ENCODE data around the gene EHD2.
"Not testable (repeated sequence)": the region's sequence is repeated elsewhere in the genome, so short reads cannot be mapped to it uniquely, and the experiment has no call there.

EHD2 gene

DNA sequence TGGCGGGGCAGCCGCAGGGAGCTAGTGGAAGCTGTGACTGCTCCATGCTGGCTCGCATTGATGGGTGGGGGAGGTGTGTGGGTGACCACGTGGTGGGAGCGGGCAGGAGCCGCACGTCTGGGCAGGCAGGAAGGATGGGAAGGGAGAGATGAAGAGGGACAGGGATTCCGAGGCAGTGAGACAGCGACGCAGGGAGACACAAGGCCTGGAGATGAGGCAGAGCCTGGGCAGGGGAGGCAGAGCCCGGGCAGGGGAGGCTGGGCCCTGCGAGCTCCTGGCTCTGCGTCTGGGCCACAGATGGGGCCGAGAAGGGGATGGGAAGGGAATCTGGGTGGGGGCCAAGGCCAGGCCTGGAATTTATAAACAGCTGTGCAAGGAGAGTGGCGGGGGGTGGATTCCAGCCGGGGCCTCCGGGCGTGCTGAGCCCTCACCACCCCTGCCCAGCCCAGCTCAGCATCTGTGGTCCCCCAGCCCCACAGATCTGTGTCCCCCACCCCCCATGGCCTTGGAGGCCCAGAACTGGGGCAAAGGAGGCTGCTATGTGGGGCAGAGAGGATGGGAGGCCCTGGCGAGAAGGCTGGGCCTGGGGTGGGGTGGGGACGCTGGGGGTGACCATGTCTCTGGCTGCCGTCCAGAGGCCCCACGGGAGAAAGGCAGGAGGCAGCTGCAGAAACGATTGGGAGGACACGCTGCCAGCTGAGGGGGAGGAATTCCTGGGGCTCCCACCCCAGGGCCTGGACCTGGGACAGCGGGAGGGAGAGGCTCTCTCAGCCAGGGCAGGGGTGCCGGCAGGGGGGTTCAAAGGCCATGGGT lies 6.0 kb downstream of the EHD2 start:
- TF ChIP-seq CTCF (conservative IDR thresholded peaks at IDR 0.05; ENCODE audit: low read depth): no peak
- DNase-seq (ENCODE audit: low spot score): peak; percentile 90
- peak overlapping the region; percentile 99 for H3K27ac ChIP-seq
- POLR2A ChIA-PET (ENCODE audit: low non-redundant PET): interaction anchor here (0.8 kb wide), 1 partner anchor 22 kb away, joined by 3 read pairs; no protein-coding TSS in a partner anchor
- CTCF ChIA-PET: interaction anchor here (0.6 to 1.2 kb wide), 3 partner anchors 24 to 283 kb away, joined by 3 to 5 read pairs (median 3); no protein-coding TSS in a partner anchor

GRCh38 chr19:47720669-47721422 lies 7.6 kb downstream of the EHD2 start:
- H3K27ac ChIP-seq: peak overlapping the region; percentile 99
- ChIA-PET POLR2A (ENCODE audit: low non-redundant PET) (interaction anchor here (0.7 kb wide), 1 partner anchor 23 kb away, joined by 3 read pairs; no protein-coding TSS in a partner anchor), CTCF (no interaction called here)
- DNase-seq (ENCODE audit: low spot score): no peak
- no peak for TF ChIP-seq CTCF (conservative IDR thresholded peaks at IDR 0.05; ENCODE audit: low read depth)

GRCh38 chr19:47723581-47723940 lies 10.3 kb downstream of the EHD2 start:
- H3K27ac ChIP-seq: peak overlapping the region; percentile 99
- CTCF ChIA-PET: interaction anchor here (0.6 to 2.6 kb wide), 4 partner anchors 9 to 169 kb away, joined by 3 to 16 read pairs (median 6); partner anchors contain the start of gene EHD2
- TF ChIP-seq CTCF (conservative IDR thresholded peaks at IDR 0.05; ENCODE audit: low read depth): no peak
- no peak for DNase-seq (ENCODE audit: low spot score)
- POLR2A ChIA-PET (ENCODE audit: low non-redundant PET): interaction anchor here (0.6 to 0.8 kb wide), 3 partner anchors 12 to 229 kb away, joined by 3 to 5 read pairs (median 3); no protein-coding TSS in a partner anchor

DNA sequence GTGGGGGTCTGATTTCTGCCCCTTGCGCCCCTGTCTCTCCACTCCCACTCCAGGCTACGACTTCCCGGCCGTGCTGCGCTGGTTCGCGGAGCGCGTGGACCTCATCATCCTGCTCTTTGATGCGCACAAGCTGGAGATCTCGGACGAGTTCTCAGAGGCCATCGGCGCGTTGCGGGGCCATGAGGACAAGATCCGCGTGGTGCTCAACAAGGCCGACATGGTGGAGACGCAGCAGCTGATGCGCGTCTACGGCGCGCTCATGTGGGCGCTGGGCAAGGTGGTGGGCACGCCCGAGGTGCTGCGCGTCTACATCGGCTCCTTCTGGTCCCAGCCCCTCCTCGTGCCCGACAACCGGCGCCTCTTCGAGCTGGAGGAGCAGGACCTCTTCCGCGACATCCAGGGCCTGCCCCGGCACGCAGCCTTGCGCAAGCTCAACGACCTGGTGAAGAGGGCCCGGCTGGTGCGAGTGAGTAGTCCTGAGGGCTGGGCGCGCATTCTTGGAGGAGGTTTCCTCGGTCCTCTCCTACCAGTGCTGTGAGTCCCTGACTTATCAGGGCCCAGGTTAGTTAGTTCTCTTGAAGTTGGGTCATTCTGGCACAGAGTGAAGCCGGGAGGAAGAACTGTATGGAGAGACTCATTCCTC lies 12.7 kb downstream of the EHD2 start:
- POLR2A ChIA-PET (ENCODE audit: low non-redundant PET): no interaction called here
- CTCF ChIA-PET: interaction anchor here (0.6 to 1.2 kb wide), 2 partner anchors 13 to 101 kb away, joined by 3 read pairs; no protein-coding TSS in a partner anchor
- no peak for TF ChIP-seq CTCF (conservative IDR thresholded peaks at IDR 0.05; ENCODE audit: low read depth)
- peak overlapping the region; percentile 99 for H3K27ac ChIP-seq
- DNase-seq (ENCODE audit: low spot score): peak; percentile 78

DNA sequence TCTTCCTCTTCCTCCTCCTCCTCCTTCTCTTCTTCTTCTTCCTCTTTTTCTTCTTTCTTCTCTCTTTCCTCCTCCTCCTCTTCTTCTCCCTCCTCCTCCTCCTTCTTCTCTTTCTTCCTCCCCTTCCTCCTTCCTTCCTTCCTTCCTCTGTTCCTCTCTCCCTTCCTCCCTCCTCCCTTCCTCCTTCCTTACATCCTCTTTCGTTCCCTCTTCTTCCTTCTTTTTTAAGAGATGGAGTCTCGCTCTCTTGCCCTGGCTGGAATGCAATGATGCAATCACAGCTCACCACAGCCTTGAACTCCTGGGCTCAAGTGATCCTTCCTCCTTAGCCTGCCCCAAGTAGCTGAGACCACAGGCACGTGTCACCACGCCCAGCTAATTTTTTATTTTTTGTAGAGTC lies 13.2 kb downstream of the EHD2 start:
- no peak for TF ChIP-seq CTCF (conservative IDR thresholded peaks at IDR 0.05; ENCODE audit: low read depth)
- POLR2A ChIA-PET (ENCODE audit: low non-redundant PET): no interaction called here
- no peak for DNase-seq (ENCODE audit: low spot score)
- peak overlapping the region; percentile 99 for H3K27ac ChIP-seq
- CTCF ChIA-PET: interaction anchor here (1.2 kb wide), 1 partner anchor 14 kb away, joined by 3 read pairs; no protein-coding TSS in a partner anchor

GRCh38 chr19:47728295-47728694 lies 15.1 kb downstream of the EHD2 start:
- POLR2A ChIA-PET (ENCODE audit: low non-redundant PET); CTCF ChIA-PET; DNase-seq (ENCODE audit: low spot score): not testable (repeated sequence)
- H3K27ac ChIP-seq: peak overlapping the region; percentile 99
